Measurements from ENCODE around the gene MTCL1. TPM values are rescaled to one million over a fixed set of nuclear protein-coding genes. Genes with fewer than 3 reads are reported as not detected.

Gene MTCL1
- total RNA-seq, 1 donor from 2014 or later: 54.4 TPM

DNA sequence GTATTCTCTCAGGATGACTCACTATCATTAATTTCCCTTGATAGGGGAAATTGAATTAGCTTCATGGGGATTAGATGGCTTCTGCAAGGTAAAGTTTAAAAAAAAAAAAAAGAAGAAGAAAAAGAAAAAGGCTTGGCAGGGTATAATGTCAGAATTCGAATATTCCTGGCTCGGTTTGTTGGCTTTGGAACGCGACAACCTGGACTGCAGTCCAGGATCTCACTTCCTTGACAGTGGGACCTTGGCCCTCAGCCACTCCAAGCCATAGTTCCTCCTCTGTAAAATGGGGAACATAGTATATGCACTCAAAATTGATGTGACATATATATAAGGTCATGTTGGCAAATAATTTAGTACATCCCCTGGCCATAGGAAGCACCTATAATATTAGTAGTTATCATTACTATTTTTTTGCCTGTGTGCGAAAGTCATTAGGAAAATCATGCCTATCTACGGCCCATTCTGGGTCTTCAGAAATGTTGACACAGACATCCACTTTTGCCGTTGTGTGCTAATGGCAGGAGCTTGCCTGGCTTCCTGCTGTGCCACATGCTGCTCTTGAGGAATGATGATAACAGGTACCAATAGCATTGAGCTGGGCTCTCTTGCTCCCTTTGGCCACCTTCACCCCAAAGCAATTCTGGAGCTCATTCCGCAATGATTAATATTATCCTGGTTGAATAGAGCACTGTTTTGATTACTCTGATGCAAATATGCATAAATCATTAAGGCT is 97.9 kb downstream of the MTCL1 start:
- H3K4me1 Mint-ChIP-seq (ENCODE audit: low read depth): peaks cover 53% of the 10 kb centered on the region
- no peak overlapping the region for H3K27ac Mint-ChIP-seq (ENCODE audit: unreplicated experiment)
- no peak for TF ChIP-seq CTCF (IDR thresholded peaks at IDR 0.05)
- H3K27me3 Mint-ChIP-seq (ENCODE audit: low read depth): no peaks in the 10 kb centered on the region
- H3K36me3 Mint-ChIP-seq (ENCODE audit: low read depth): peaks cover 11% of the 10 kb centered on the region
- no peak for DNase-seq (ENCODE audit: low spot score)
- H3K9me3 Mint-ChIP-seq (ENCODE audit: low read depth): no peaks in the 10 kb centered on the region
- no peak overlapping the region for H3K4me3 Mint-ChIP-seq (ENCODE audit: unreplicated experiment)

GRCh38 chr18:8803957-8804356 is 98.6 kb downstream of the MTCL1 start:
- DNase-seq (ENCODE audit: low spot score): no peak
- Mint-ChIP-seq H3K36me3 (ENCODE audit: low read depth) (peaks cover 15% of the 10 kb centered on the region), H3K27ac (ENCODE audit: unreplicated experiment) (no peak overlapping the region), H3K27me3 (ENCODE audit: low read depth) (no peaks in the 10 kb centered on the region), H3K9me3 (ENCODE audit: low read depth) (no peaks in the 10 kb centered on the region), H3K4me3 (ENCODE audit: unreplicated experiment) (no peak overlapping the region), H3K4me1 (ENCODE audit: low read depth) (peaks cover 51% of the 10 kb centered on the region)
- TF ChIP-seq CTCF (IDR thresholded peaks at IDR 0.05): no peak

DNA sequence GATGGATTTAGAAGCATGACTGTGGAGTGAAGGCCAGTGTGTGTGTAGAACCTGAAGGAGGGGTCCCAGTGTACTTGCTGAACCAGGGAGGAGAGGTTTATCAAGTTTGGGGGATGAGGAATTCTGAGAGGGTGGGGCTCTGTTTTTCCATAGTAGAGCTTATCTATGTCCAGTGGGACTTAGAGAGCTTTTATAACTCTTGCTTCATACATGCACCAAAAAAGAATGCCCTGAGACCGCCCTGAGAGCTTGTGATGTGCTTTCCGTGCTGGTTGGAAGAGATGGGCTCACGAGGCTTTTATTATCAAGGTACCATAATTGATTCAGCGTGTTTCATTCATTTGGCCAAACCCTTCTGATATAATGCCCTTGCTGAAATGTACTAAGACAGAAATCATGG is 100.2 kb downstream of the MTCL1 start:
- TF ChIP-seq CTCF (IDR thresholded peaks at IDR 0.05): no peak
- Mint-ChIP-seq H3K36me3 (ENCODE audit: low read depth) (peaks cover 28% of the 10 kb centered on the region), H3K27ac (ENCODE audit: unreplicated experiment) (no peak overlapping the region), H3K9me3 (ENCODE audit: low read depth) (no peaks in the 10 kb centered on the region), H3K4me3 (ENCODE audit: unreplicated experiment) (no peak overlapping the region), H3K27me3 (ENCODE audit: low read depth) (no peaks in the 10 kb centered on the region), H3K4me1 (ENCODE audit: low read depth) (peaks cover 35% of the 10 kb centered on the region)
- DNase-seq (ENCODE audit: low spot score): no peak

DNA sequence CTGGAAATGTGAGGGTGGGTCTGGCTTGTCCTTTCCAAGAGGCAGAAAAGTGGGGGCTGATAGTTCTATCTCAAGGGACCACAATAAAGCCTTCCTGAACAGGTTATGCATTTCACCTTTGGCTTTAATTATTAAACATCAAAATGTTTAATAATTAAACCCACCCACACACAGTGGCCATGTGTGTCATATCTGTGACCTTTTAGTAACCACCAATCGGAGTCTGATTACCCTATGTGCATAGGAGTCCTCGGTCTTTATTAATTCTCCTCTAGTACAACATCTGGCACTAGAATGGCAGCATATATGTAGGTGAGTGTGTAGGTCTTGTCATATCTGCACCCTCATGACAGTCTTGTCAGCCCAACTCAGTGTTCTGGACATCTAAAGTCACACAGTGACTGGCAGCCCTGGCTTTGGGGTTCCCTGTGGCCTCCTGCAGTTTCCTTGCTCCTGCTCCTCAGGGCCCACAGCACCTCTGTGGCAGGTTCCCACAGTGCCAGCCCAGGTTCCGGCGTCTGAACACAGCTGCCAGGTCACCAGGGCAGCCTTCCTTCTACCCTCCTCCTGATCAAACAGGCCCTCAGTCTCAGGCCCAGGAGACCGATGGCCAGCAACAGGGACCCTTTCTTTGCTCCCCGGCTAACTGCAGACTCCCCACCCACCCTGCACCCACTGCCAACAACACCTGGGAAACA is 100.9 kb downstream of the MTCL1 start:
- H3K4me3 Mint-ChIP-seq (ENCODE audit: unreplicated experiment): no peak overlapping the region
- peaks cover 29% of the 10 kb centered on the region for H3K36me3 Mint-ChIP-seq (ENCODE audit: low read depth)
- no peak for DNase-seq (ENCODE audit: low spot score)
- TF ChIP-seq CTCF (IDR thresholded peaks at IDR 0.05): no peak
- no peak overlapping the region for H3K27ac Mint-ChIP-seq (ENCODE audit: unreplicated experiment)
- no peaks in the 10 kb centered on the region for H3K9me3 Mint-ChIP-seq (ENCODE audit: low read depth)
- H3K4me1 Mint-ChIP-seq (ENCODE audit: low read depth): peaks cover 28% of the 10 kb centered on the region
- no peaks in the 10 kb centered on the region for H3K27me3 Mint-ChIP-seq (ENCODE audit: low read depth)

DNA sequence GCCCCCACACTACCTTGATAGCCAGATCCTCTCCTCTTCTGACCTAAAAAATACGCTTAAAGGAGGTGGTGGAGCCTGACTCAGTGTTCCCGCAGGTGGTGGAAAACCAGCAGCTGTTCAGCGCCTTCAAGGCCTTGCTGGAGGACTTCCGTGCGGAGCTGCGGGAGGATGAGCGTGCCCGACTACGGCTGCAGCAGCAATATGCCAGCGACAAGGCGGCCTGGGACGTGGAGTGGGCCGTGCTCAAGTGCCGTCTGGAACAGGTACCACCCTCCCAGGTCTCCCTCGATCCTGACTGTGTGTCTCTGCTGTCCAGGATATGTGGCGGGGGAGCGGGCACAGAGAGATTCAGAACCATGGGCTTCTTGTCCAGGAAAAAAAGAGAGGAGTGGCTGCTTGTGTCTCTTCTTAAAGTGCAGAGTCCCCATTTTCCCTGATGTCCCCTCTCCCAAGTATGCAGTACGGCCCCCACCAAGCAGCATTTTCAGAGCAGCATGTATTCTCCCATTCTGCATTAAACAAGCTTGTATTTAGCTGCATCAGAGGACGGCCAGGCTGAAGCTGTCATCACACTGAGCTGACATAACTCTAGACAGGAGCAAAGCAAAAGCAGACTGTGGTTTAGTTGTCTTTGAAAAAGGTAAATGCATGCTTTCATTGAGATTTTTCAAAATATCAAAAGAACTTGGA is 101.6 kb downstream of the MTCL1 start:
- Mint-ChIP-seq H3K27me3 (ENCODE audit: low read depth) (no peaks in the 10 kb centered on the region), H3K27ac (ENCODE audit: unreplicated experiment) (no peak overlapping the region), H3K36me3 (ENCODE audit: low read depth) (peaks cover 29% of the 10 kb centered on the region), H3K4me1 (ENCODE audit: low read depth) (peaks cover 21% of the 10 kb centered on the region), H3K4me3 (ENCODE audit: unreplicated experiment) (no peak overlapping the region), H3K9me3 (ENCODE audit: low read depth) (no peaks in the 10 kb centered on the region)
- TF ChIP-seq CTCF (IDR thresholded peaks at IDR 0.05): no peak
- DNase-seq (ENCODE audit: low spot score): no peak

All from chondrocyte (in vitro differentiated cells).